ENCODE data around the gene TEX13A.

DNA sequence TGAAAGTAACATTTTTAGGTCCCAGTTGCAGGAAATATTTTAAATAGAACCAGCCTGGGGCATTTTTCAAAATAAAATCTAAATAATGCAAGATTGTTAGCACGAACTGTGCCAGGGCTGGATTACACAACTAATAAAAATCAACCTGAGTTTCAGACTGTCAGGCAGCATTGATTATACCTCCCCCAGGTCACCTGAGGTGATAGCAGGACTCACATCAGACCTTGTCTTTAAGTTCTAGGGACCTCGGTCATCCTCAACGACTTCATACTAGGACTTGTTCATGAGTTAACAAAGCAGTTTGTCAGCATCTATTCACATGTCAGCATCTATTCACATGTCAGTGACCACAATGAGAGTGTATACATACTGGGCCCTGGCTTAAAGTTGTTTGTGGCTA is 8.7 kb upstream of the TEX13A start:
- TF ChIP-seq, protein P1, sequence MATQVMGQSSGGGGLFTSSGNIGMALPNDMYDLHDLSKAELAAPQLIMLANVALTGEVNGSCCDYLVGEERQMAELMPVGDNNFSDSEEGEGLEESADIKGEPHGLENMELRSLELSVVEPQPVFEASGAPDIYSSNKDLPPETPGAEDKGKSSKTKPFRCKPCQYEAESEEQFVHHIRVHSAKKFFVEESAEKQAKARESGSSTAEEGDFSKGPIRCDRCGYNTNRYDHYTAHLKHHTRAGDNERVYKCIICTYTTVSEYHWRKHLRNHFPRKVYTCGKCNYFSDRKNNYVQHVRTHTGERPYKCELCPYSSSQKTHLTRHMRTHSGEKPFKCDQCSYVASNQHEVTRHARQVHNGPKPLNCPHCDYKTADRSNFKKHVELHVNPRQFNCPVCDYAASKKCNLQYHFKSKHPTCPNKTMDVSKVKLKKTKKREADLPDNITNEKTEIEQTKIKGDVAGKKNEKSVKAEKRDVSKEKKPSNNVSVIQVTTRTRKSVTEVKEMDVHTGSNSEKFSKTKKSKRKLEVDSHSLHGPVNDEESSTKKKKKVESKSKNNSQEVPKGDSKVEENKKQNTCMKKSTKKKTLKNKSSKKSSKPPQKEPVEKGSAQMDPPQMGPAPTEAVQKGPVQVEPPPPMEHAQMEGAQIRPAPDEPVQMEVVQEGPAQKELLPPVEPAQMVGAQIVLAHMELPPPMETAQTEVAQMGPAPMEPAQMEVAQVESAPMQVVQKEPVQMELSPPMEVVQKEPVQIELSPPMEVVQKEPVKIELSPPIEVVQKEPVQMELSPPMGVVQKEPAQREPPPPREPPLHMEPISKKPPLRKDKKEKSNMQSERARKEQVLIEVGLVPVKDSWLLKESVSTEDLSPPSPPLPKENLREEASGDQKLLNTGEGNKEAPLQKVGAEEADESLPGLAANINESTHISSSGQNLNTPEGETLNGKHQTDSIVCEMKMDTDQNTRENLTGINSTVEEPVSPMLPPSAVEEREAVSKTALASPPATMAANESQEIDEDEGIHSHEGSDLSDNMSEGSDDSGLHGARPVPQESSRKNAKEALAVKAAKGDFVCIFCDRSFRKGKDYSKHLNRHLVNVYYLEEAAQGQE (IDR thresholded peaks at IDR 0.05; ENCODE audit: insufficient read depth in 1 of 2, low read depth in 2 of 2, low read length in 1 of 2), result no peak
- no peak for TF ChIP-seq POLR2AphosphoS5 (IDR thresholded peaks at IDR 0.05; ENCODE audit: low read depth, low read length)
- TF ChIP-seq, protein P2, sequence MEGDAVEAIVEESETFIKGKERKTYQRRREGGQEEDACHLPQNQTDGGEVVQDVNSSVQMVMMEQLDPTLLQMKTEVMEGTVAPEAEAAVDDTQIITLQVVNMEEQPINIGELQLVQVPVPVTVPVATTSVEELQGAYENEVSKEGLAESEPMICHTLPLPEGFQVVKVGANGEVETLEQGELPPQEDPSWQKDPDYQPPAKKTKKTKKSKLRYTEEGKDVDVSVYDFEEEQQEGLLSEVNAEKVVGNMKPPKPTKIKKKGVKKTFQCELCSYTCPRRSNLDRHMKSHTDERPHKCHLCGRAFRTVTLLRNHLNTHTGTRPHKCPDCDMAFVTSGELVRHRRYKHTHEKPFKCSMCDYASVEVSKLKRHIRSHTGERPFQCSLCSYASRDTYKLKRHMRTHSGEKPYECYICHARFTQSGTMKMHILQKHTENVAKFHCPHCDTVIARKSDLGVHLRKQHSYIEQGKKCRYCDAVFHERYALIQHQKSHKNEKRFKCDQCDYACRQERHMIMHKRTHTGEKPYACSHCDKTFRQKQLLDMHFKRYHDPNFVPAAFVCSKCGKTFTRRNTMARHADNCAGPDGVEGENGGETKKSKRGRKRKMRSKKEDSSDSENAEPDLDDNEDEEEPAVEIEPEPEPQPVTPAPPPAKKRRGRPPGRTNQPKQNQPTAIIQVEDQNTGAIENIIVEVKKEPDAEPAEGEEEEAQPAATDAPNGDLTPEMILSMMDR (IDR thresholded peaks at IDR 0.05), result no peak
- no peak for TF ChIP-seq SIN3A (IDR thresholded peaks at IDR 0.05; ENCODE audit: borderline replicate concordance, insufficient read depth, low read depth, low read length)
- no peak for TF ChIP-seq TCF7L2 (IDR thresholded peaks at IDR 0.05; ENCODE audit: low read depth, low read length)

Data from Panc1 (cell line).